HEK293 (cell line): ENCODE data around the gene IFT27.

Experiments used
- ZNF433 ChIP-seq: fragments of 450-650 bp; formaldehyde crosslinking; IDR thresholded peaks from 2 replicates; pipeline ENCODE4 v1.5.1; 2016; ENCODE audit warnings: missing biosample characterization, missing genetic modification characterization, low read depth
- ZNF677 ChIP-seq: fragments of 450-650 bp; IDR thresholded peaks from 2 replicates; pipeline ENCODE4 v1.5.0; 2018; ENCODE audit warnings: missing biosample characterization, mild to moderate bottlenecking, missing genetic modification characterization, moderate library complexity
- TF ChIP-seq, protein P1 (sequence below): sonication (generic); formaldehyde crosslinking; IDR thresholded peaks from 2 replicates; pipeline ENCODE4 v1.8.1; 2022; ENCODE audit warnings: mild to moderate bottlenecking, moderate library complexity, missing genetic modification reagents
- TF ChIP-seq, protein P2 (sequence below): fragments of 450-650 bp; formaldehyde crosslinking; IDR thresholded peaks from 2 replicates; pipeline ENCODE4 v1.5.1; 2016; ENCODE audit warnings: missing biosample characterization, missing genetic modification characterization

DNA sequence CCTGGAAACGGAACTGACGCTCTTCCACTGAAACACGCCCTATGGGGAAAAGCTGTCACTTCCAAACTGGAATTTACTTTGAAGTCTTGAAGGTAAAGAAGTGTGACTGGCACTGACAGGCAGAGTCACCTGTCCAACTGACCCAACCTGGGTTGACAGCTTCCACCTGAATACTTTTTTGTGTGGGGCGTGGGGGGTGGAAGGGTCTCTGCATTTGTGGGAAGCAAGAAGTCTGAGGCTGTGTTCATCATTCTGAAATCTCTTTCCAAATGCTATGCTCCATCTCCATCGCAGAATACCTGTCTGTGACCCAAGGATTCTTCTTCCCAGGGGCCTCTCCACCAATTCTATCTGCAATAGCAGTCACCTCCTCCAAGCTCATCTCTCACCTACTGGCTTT, 7.8 kb downstream of the IFT27 start:
- TF ChIP-seq, protein P1, sequence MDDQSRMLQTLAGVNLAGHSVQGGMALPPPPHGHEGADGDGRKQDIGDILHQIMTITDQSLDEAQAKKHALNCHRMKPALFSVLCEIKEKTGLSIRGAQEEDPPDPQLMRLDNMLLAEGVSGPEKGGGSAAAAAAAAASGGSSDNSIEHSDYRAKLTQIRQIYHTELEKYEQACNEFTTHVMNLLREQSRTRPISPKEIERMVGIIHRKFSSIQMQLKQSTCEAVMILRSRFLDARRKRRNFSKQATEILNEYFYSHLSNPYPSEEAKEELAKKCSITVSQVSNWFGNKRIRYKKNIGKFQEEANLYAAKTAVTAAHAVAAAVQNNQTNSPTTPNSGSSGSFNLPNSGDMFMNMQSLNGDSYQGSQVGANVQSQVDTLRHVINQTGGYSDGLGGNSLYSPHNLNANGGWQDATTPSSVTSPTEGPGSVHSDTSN (CRISPR knock-in tag): no peak
- TF ChIP-seq, protein P2, sequence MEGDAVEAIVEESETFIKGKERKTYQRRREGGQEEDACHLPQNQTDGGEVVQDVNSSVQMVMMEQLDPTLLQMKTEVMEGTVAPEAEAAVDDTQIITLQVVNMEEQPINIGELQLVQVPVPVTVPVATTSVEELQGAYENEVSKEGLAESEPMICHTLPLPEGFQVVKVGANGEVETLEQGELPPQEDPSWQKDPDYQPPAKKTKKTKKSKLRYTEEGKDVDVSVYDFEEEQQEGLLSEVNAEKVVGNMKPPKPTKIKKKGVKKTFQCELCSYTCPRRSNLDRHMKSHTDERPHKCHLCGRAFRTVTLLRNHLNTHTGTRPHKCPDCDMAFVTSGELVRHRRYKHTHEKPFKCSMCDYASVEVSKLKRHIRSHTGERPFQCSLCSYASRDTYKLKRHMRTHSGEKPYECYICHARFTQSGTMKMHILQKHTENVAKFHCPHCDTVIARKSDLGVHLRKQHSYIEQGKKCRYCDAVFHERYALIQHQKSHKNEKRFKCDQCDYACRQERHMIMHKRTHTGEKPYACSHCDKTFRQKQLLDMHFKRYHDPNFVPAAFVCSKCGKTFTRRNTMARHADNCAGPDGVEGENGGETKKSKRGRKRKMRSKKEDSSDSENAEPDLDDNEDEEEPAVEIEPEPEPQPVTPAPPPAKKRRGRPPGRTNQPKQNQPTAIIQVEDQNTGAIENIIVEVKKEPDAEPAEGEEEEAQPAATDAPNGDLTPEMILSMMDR (tag by site-specific recombination): no peak
- TF ChIP-seq ZNF433 (tag by site-specific recombination) (no peak), ZNF677 (tag by site-specific recombination) (no peak)
